ENCODE measurements around the gene L1TD1. TPM values are rescaled to one million over a fixed set of nuclear protein-coding genes. Genes with fewer than 3 reads are reported as not detected.

The L1TD1 gene
- total and polyA plus RNA-seq, 2 donors (not counting 1 experiment from before 2014, with no cell fraction given) = 0.09 TPM; not detected in 1

- Mint-ChIP-seq H3K4me3 (no peak overlapping the region), H3K27ac (no peak overlapping the region), H3K4me1 (no peaks in the 10 kb centered on the region), H3K9me3 (ENCODE audit: insufficient read depth) (no peaks in the 10 kb centered on the region), H3K27me3 (peaks cover 7% of the 10 kb centered on the region)
- ChIA-PET CTCF (no interaction called here), POLR2A (no interaction called here)
- TF ChIP-seq EZH2 (IDR thresholded peaks at IDR 0.05; ENCODE audit: borderline replicate concordance, insufficient read depth, low read depth, low read length, poor library complexity, severe bottlenecking) = no peak
- TF ChIP-seq, protein P1, sequence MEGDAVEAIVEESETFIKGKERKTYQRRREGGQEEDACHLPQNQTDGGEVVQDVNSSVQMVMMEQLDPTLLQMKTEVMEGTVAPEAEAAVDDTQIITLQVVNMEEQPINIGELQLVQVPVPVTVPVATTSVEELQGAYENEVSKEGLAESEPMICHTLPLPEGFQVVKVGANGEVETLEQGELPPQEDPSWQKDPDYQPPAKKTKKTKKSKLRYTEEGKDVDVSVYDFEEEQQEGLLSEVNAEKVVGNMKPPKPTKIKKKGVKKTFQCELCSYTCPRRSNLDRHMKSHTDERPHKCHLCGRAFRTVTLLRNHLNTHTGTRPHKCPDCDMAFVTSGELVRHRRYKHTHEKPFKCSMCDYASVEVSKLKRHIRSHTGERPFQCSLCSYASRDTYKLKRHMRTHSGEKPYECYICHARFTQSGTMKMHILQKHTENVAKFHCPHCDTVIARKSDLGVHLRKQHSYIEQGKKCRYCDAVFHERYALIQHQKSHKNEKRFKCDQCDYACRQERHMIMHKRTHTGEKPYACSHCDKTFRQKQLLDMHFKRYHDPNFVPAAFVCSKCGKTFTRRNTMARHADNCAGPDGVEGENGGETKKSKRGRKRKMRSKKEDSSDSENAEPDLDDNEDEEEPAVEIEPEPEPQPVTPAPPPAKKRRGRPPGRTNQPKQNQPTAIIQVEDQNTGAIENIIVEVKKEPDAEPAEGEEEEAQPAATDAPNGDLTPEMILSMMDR (IDR thresholded peaks at IDR 0.05) = no peak
- H3K79me2 ChIP-seq (ENCODE audit: control insufficient read depth, insufficient read depth, low read length) = no peaks in the 10 kb centered on the region
- no peak overlapping the region for H3K4me2 ChIP-seq (replicated peaks; ENCODE audit: low read depth, low read length, poor library complexity, severe bottlenecking)
- H3K9me3 ChIP-seq (ENCODE audit: control extremely low read depth in 1 of 3, control insufficient read depth in 2 of 3, insufficient read depth in 1 of 3, low read length in 2 of 3) = no peaks in the 10 kb centered on the region
- ATAC-seq (ENCODE audit: low read depth) = no peak
- H4K20me1 ChIP-seq (ENCODE audit: control insufficient read depth, insufficient read depth, low read length, poor library complexity, severe bottlenecking) = no peaks in the 10 kb centered on the region
- DNase-seq = no peak
- no peaks in the 10 kb centered on the region for H3K27me3 ChIP-seq (replicated peaks in 1 of 4; ENCODE audit: control extremely low read depth in 1 of 4, control insufficient read depth in 3 of 4, insufficient read depth in 4 of 4, low read length in 3 of 4)
- H3K27ac ChIP-seq (ENCODE audit: low read length in 2 of 2) = no peak overlapping the region
- H3K9ac ChIP-seq (ENCODE audit: low read length) = no peak overlapping the region
- whole genome bisulfite sequencing (ENCODE audit: insufficient coverage) = 100% methylated on average over 1 of the region's 2 CpGs
- H2AFZ ChIP-seq (ENCODE audit: insufficient read depth, low read depth, low read length, poor library complexity, severe bottlenecking) = no peak overlapping the region
- no peaks in the 10 kb centered on the region for H3K4me1 ChIP-seq (ENCODE audit: control insufficient read depth in 2 of 2, insufficient read depth in 2 of 2, low read length in 2 of 2)
- H3K4me3 ChIP-seq (ENCODE audit: control extremely low read depth in 1 of 5, extremely low read depth in 1 of 5, insufficient read depth in 1 of 5, low read depth in 2 of 5, low read length in 4 of 5) = no peak overlapping the region
- H3K36me3 ChIP-seq (replicated peaks in 1 of 2; ENCODE audit: control extremely low read depth in 1 of 2, control insufficient read depth in 1 of 2, extremely low read depth in 1 of 2, insufficient read depth in 2 of 2, low read length in 1 of 2) = no peaks in the 10 kb centered on the region
- intact Hi-C loops (cut with micrococcal nuclease) = no loop called here
Observed at GRCh38 chr1:62235576-62235975, 40.9 kb downstream of the L1TD1 start.

DNA sequence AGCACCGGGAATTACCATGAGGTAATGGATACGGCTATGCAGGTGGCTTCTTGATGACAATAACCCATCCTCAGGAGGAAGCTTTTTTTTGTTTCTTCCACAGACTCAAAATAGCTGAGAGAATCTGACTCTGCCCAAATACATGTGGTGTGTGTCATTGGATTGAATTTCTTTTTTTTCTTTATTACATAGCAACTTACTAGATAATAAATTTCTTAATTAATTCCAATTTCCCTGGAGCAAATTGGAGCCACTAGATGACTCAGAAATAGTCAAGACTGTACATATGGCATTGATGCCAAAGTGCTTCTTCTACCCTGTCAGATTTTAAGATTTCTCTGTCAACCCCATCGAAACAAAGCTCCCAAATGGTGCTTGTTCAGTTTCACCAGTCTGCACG, 42.7 kb downstream of the L1TD1 start:
- ATAC-seq (ENCODE audit: low read depth) (no peak), DNase-seq (no peak)
- Histone ChIP-seq H3K4me1 (ENCODE audit: control insufficient read depth in 2 of 2, insufficient read depth in 2 of 2, low read length in 2 of 2) (no peaks in the 10 kb centered on the region), H3K9me3 (ENCODE audit: control extremely low read depth in 1 of 3, control insufficient read depth in 2 of 3, insufficient read depth in 1 of 3, low read length in 2 of 3) (no peaks in the 10 kb centered on the region), H4K20me1 (ENCODE audit: control insufficient read depth, insufficient read depth, low read length, poor library complexity, severe bottlenecking) (no peaks in the 10 kb centered on the region), H2AFZ (ENCODE audit: insufficient read depth, low read depth, low read length, poor library complexity, severe bottlenecking) (no peak overlapping the region), H3K27ac (ENCODE audit: low read length in 2 of 2) (no peak overlapping the region), H3K4me3 (ENCODE audit: control extremely low read depth in 1 of 5, extremely low read depth in 1 of 5, insufficient read depth in 1 of 5, low read depth in 2 of 5, low read length in 4 of 5) (no peak overlapping the region), H3K9ac (ENCODE audit: low read length) (no peak overlapping the region), H3K27me3 (replicated peaks in 1 of 4; ENCODE audit: control extremely low read depth in 1 of 4, control insufficient read depth in 3 of 4, insufficient read depth in 4 of 4, low read length in 3 of 4) (no peaks in the 10 kb centered on the region), H3K4me2 (replicated peaks; ENCODE audit: low read depth, low read length, poor library complexity, severe bottlenecking) (no peak overlapping the region), H3K79me2 (ENCODE audit: control insufficient read depth, insufficient read depth, low read length) (no peaks in the 10 kb centered on the region), H3K36me3 (replicated peaks in 1 of 2; ENCODE audit: control extremely low read depth in 1 of 2, control insufficient read depth in 1 of 2, extremely low read depth in 1 of 2, insufficient read depth in 2 of 2, low read length in 1 of 2) (no peaks in the 10 kb centered on the region)
- ChIA-PET CTCF (no interaction called here), POLR2A (no interaction called here)
- Mint-ChIP-seq H3K27ac (no peak overlapping the region), H3K27me3 (peaks cover 5% of the 10 kb centered on the region), H3K4me3 (no peak overlapping the region), H3K4me1 (no peaks in the 10 kb centered on the region), H3K9me3 (ENCODE audit: insufficient read depth) (no peaks in the 10 kb centered on the region)
- WGBS (ENCODE audit: insufficient coverage) = 100% methylated on average over 1 of the region's 4 CpGs
- TF ChIP-seq, protein P1 (IDR thresholded peaks at IDR 0.05) = no peak
- no peak for TF ChIP-seq EZH2 (IDR thresholded peaks at IDR 0.05; ENCODE audit: borderline replicate concordance, insufficient read depth, low read depth, low read length, poor library complexity, severe bottlenecking)
- intact Hi-C loops (cut with micrococcal nuclease) = no loop called here

All from B cell (primary cell).